ENCODE results near the gene PIGS.

DNA sequence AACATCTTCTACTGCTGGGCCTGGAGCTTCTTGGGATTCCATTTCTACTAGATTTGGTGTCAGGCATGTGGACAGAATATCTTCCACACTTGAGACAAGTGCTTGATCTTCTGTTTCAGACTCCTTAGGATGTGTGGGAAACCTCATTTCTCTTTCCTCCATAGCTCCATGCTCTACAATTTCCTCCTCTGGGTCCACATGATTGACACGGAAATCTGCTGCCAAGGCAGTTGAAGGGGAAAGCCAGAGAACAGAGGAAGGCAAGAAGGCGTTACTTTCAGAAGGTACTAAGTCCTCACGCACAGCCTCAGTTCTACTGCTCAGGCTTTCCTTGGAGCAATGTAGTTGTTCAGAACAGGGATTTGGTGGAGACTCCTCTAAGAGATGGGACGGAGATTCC is 20.9 kb upstream of the PIGS start:
- TF ChIP-seq, protein P1, sequence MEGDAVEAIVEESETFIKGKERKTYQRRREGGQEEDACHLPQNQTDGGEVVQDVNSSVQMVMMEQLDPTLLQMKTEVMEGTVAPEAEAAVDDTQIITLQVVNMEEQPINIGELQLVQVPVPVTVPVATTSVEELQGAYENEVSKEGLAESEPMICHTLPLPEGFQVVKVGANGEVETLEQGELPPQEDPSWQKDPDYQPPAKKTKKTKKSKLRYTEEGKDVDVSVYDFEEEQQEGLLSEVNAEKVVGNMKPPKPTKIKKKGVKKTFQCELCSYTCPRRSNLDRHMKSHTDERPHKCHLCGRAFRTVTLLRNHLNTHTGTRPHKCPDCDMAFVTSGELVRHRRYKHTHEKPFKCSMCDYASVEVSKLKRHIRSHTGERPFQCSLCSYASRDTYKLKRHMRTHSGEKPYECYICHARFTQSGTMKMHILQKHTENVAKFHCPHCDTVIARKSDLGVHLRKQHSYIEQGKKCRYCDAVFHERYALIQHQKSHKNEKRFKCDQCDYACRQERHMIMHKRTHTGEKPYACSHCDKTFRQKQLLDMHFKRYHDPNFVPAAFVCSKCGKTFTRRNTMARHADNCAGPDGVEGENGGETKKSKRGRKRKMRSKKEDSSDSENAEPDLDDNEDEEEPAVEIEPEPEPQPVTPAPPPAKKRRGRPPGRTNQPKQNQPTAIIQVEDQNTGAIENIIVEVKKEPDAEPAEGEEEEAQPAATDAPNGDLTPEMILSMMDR (conservative IDR thresholded peaks at IDR 0.05) = no peak
- no peak for TF ChIP-seq ZFX (IDR thresholded peaks at IDR 0.05)

Measured in C4-2B (cell line).